Panc1 (cell line): ENCODE measurements around the gene NT5M. TPM values are rescaled to one million over a fixed set of nuclear protein-coding genes. Genes with fewer than 3 reads are reported as not detected.

Source experiments
- ATAC-seq: fragments of 200-7000 bp; cut with Tn5 transposase; 2 replicates; pipeline ENCODE4 v1.9.1; 2020; ENCODE audit warnings: mild to moderate bottlenecking, moderate library complexity
- BruUV-seq: library from RNA; stranded (reverse); fragments of 400-500 nt; replicated peaks from 2 replicates; lab custom pipeline; 2021; lab: Mats Ljungman, UMichigan
- CTCF ChIA-PET: fragments of 300-600 bp; sonication (Branson Sonifier 250); formaldehyde crosslinking; loops from one replicate; lab custom pipeline; 2022; ENCODE audit warnings: antibody characterized with exemption; lab: Charles Lee
- POLR2A ChIA-PET: fragments of 300-600 bp; sonication (Branson Sonifier 250); formaldehyde crosslinking; loops from one replicate; lab custom pipeline; 2022; ENCODE audit warnings: antibody characterized with exemption; lab: Charles Lee
- DNase-seq: peaks from one replicate; pipeline ENCODE4 v3.0.0-alpha.2; 2010; ENCODE audit warnings: low read depth, low spot score
- H3K27ac ChIP-seq: 2 replicates; pipeline ENCODE4 v1.5.1; 2011; ENCODE audit warnings: mild to moderate bottlenecking, low read length, inconsistent platforms
- H3K27me3 ChIP-seq: fragments of 200-500 bp; sonication (Bioruptor generic); 2 replicates; pipeline ENCODE4 v1.6.0; 2014; ENCODE audit warnings: low read length, inconsistent platforms; ENCODE audit not compliant: control insufficient read depth, insufficient read depth
- H3K36me3 ChIP-seq: fragments of 200-500 bp; sonication (Bioruptor generic); 2 replicates; pipeline ENCODE4 v1.5.1; 2014; ENCODE audit warnings: inconsistent platforms, mild to moderate bottlenecking, low read length, moderate library complexity; ENCODE audit not compliant: control insufficient read depth, insufficient read depth
- H3K4me1 ChIP-seq: 2 replicates; pipeline ENCODE4 v1.5.1; 2011; ENCODE audit warnings: inconsistent platforms, mild to moderate bottlenecking, low read length, moderate library complexity; ENCODE audit not compliant: control insufficient read depth, insufficient read depth
- H3K4me3 ChIP-seq, 2 experiments: 2 replicates each; pipeline ENCODE4 v1.5.1; 2011 to 2012; ENCODE audit warnings: low read depth in 2 of 2, low read length in 2 of 2, mild to moderate bottlenecking in 2 of 2, inconsistent platforms in 1 of 2, moderate library complexity in 1 of 2
- H3K9me3 ChIP-seq: fragments of 200-500 bp; sonication (Bioruptor generic); 2 replicates; pipeline ENCODE4 v1.5.1; 2014; ENCODE audit warnings: low read depth, mild to moderate bottlenecking, inconsistent platforms, low read length, moderate library complexity; ENCODE audit not compliant: control insufficient read depth, insufficient read depth
- CTCF ChIP-seq: fragments of 450-650 bp; IDR thresholded peaks from 2 replicates; pipeline ENCODE4 v1.5.1; 2017; ENCODE audit warnings: mild to moderate bottlenecking
- POLR2AphosphoS5 ChIP-seq: IDR thresholded peaks from 2 replicates; pipeline ENCODE4 v1.6.1; 2012; ENCODE audit warnings: mild to moderate bottlenecking, low read depth, low read length, moderate library complexity
- REST ChIP-seq, 2 experiments: IDR thresholded peaks; 2 replicates each; pipeline ENCODE4 v1.6.1; 2011 to 2012; ENCODE audit warnings: low read depth in 2 of 2, control low read depth in 1 of 2, low read length in 1 of 2, mild to moderate bottlenecking in 1 of 2, moderate library complexity in 1 of 2; ENCODE audit not compliant: insufficient read depth in 1 of 2
- SIN3A ChIP-seq: IDR thresholded peaks from 2 replicates; pipeline ENCODE4 v1.6.1; 2012; ENCODE audit warnings: low read depth, mild to moderate bottlenecking, low read length, moderate library complexity, borderline replicate concordance; ENCODE audit not compliant: insufficient read depth
- TCF7L2 ChIP-seq: IDR thresholded peaks from 2 replicates; pipeline ENCODE4 v1.6.1; 2011; ENCODE audit warnings: mild to moderate bottlenecking, low read depth, low read length, inconsistent platforms
- in situ Hi-C: cut with HindIII; loops from 2 replicates; pipeline ENCODE4 v1.10.0; 2016; ENCODE audit warnings: low sequenced_read_pairs, low pct_unique_long_range_greater_than_20kb
- intact Hi-C: fragments of 100-400 bp; cut with micrococcal nuclease; formaldehyde crosslinking; loops from one replicate; pipeline ENCODE4 v1.10.0; 2022; ENCODE audit not compliant: unreplicated experiment
- total RNA-seq: library from RNA; stranded (reverse); gene quantifications from one replicate; pipeline ENCODE4 v1.2.1, GENCODE V29; 2021; ENCODE audit not compliant: unreplicated experiment

The NT5M gene
- total RNA-seq, 1 experiment from 2014 or later: 3.1 TPM

GRCh38 chr17:17341452-17341851 lies 38.3 kb downstream of the NT5M start:
- POLR2A ChIA-PET: no interaction called here
- no peaks in the 10 kb centered on the region for H3K9me3 ChIP-seq
- in situ Hi-C loops (no loop called here), intact Hi-C loops (no loop called here)
- TF ChIP-seq POLR2AphosphoS5 (no peak), CTCF (no peak), REST (IDR thresholded peaks at IDR 0.05; ENCODE audit: insufficient read depth in 1 of 2, low read depth in 2 of 2, low read length in 1 of 2) (no peak), SIN3A (no peak), TCF7L2 (no peak)
- DNase-seq: no peak
- no peak overlapping the region for H3K27ac ChIP-seq
- BruUV-seq: no TSS peak
- H3K27me3 ChIP-seq: no peaks in the 10 kb centered on the region
- no peak overlapping the region for H3K4me3 ChIP-seq
- CTCF ChIA-PET: no interaction called here
- H3K4me1 ChIP-seq: no peaks in the 10 kb centered on the region
- no peak for ATAC-seq
- no peaks in the 10 kb centered on the region for H3K36me3 ChIP-seq

- intact Hi-C loops (no loop called here), in situ Hi-C loops (no loop called here)
- BruUV-seq: no TSS peak
- Histone ChIP-seq H3K27me3 (no peaks in the 10 kb centered on the region), H3K9me3 (no peaks in the 10 kb centered on the region), H3K4me3 (no peak overlapping the region), H3K36me3 (no peaks in the 10 kb centered on the region), H3K4me1 (no peaks in the 10 kb centered on the region), H3K27ac (no peak overlapping the region)
- ATAC-seq: no peak
- TF ChIP-seq POLR2AphosphoS5: no peak
- DNase-seq: no peak
- ChIA-PET POLR2A (no interaction called here), CTCF (no interaction called here)
Measured at GRCh38 chr17:17342242-17342945, 39.2 kb downstream of the NT5M start.

GRCh38 chr17:17343160-17343735 lies 40.1 kb downstream of the NT5M start:
- no peak overlapping the region for H3K4me3 ChIP-seq
- no peaks in the 10 kb centered on the region for H3K4me1 ChIP-seq
- H3K9me3 ChIP-seq: no peaks in the 10 kb centered on the region
- ChIA-PET CTCF (interaction anchor here (0.6 kb wide), 1 partner anchor 102 kb away, joined by 3 read pairs; no protein-coding TSS in a partner anchor), POLR2A (no interaction called here)
- no peak for TF ChIP-seq REST (IDR thresholded peaks at IDR 0.05; ENCODE audit: insufficient read depth in 1 of 2, low read depth in 2 of 2, low read length in 1 of 2)
- no peak for TF ChIP-seq POLR2AphosphoS5
- TF ChIP-seq CTCF: no peak
- TF ChIP-seq SIN3A: no peak
- TF ChIP-seq TCF7L2: no peak
- DNase-seq (no peak), ATAC-seq (no peak)
- no peaks in the 10 kb centered on the region for H3K36me3 ChIP-seq
- in situ Hi-C loops: no loop called here
- intact Hi-C loops: no loop called here
- no TSS peak for BruUV-seq
- no peaks in the 10 kb centered on the region for H3K27me3 ChIP-seq
- H3K27ac ChIP-seq: no peak overlapping the region
